GM12878 (cell line): ENCODE data around the gene RBM12. TPM values are rescaled to one million over a fixed set of nuclear protein-coding genes. Genes with fewer than 3 reads are reported as not detected.

Experiments used
- ATAC-seq: fragments of 200-7000 bp; cut with Tn5 transposase; 3 replicates; pipeline ENCODE4 v1.9.1; 2020; ENCODE audit warnings: mild to moderate bottlenecking, moderate library complexity
- BruUV-seq: library from RNA; stranded (reverse); fragments of 400-500 nt; replicated peaks from 2 replicates; lab custom pipeline; 2021; lab: Mats Ljungman, UMichigan
- CTCF ChIA-PET: fragments of 300-600 bp; sonication (Branson Sonifier 250); formaldehyde crosslinking; extraction: SDS; loops from one replicate; lab custom pipeline; 2021; ENCODE audit warnings: inconsistent platforms; lab: Yijun Ruan, JAX
- POLR2A ChIA-PET: fragments of 350-600 bp; formaldehyde crosslinking; extraction: SDS; loops from one replicate; lab custom pipeline; 2021; ENCODE audit warnings: inconsistent platforms; lab: Charles Lee
- RAD21 ChIA-PET: fragments of 300-600 bp; sonication (Branson Sonifier 250); formaldehyde crosslinking; loops from one replicate; lab custom pipeline; 2023; ENCODE audit warnings: antibody characterized with exemption; ENCODE audit not compliant: unreplicated experiment; lab: Charles Lee
- SMC1A ChIA-PET: fragments of 300-600 bp; sonication (Branson Sonifier 250); formaldehyde crosslinking; loops from one replicate; lab custom pipeline; 2023; ENCODE audit not compliant: unreplicated experiment, uncharacterized antibody; lab: Charles Lee
- DNase-seq: peaks from one replicate; pipeline ENCODE4 v3.0.0-alpha.2; 2011; ENCODE audit warnings: low read depth, low spot score
- FAIRE-seq: peaks from 3 replicates; lab custom pipeline; 2011; peaks lifted over from hg19 to GRCh38; lab: Jason Lieb, UNC
- H2AFZ ChIP-seq: 2 replicates; pipeline ENCODE4 v1.6.0; 2011; ENCODE audit warnings: low read depth, low read length, control low read depth; ENCODE audit not compliant: control insufficient read depth
- H3K27ac ChIP-seq: 2 replicates; pipeline ENCODE4 v1.5.1; 2011; ENCODE audit warnings: control low read depth; ENCODE audit not compliant: control insufficient read depth, insufficient read depth
- H3K27me3 ChIP-seq, 2 experiments: replicated peaks in 1 of 2; 2 replicates each; pipeline versions ENCODE4 v1.6.0 to v1.6.1; 2011; ENCODE audit warnings: low read length in 1 of 2; ENCODE audit not compliant: control insufficient read depth in 2 of 2, insufficient read depth in 2 of 2
- H3K36me3 ChIP-seq, 2 experiments: 2 replicates each; pipeline ENCODE4 v1.5.1; 2011; ENCODE audit warnings: low read length in 1 of 2; ENCODE audit not compliant: control insufficient read depth in 2 of 2, insufficient read depth in 2 of 2
- H3K4me1 ChIP-seq: 2 replicates; pipeline ENCODE4 v1.6.1; 2011; ENCODE audit warnings: mild to moderate bottlenecking, low read length, moderate library complexity, mixed read lengths; ENCODE audit not compliant: control insufficient read depth, insufficient read depth
- H3K4me2 ChIP-seq: 2 replicates; pipeline ENCODE4 v1.6.0; 2011; ENCODE audit warnings: control low read depth; ENCODE audit not compliant: control insufficient read depth, insufficient read depth
- H3K4me3 ChIP-seq: fragments of 200-600 bp; sonication (generic); 2 replicates; pipeline ENCODE4 v1.5.1; 2016
- H3K79me2 ChIP-seq: 2 replicates; pipeline ENCODE4 v1.6.0; 2011; ENCODE audit warnings: low read length; ENCODE audit not compliant: control insufficient read depth, insufficient read depth
- H3K9ac ChIP-seq: 2 replicates; pipeline ENCODE4 v1.8.0; 2011; ENCODE audit warnings: low read length, control low read depth, mixed read lengths; ENCODE audit not compliant: control insufficient read depth, insufficient read depth
- H3K9me3 ChIP-seq: replicated peaks from 3 replicates; pipeline ENCODE4 v1.5.1; 2011; ENCODE audit warnings: mild to moderate bottlenecking, low read length; ENCODE audit not compliant: control insufficient read depth, insufficient read depth
- H4K20me1 ChIP-seq: 2 replicates; pipeline ENCODE4 v1.6.0; 2011; ENCODE audit not compliant: control insufficient read depth, insufficient read depth
- ATF2 ChIP-seq: IDR thresholded peaks from 2 replicates; pipeline ENCODE4 v1.6.1; 2012; ENCODE audit warnings: low read length, inconsistent platforms
- ATF3 ChIP-seq: IDR thresholded peaks from 2 replicates; pipeline ENCODE4 v1.6.1; 2011; ENCODE audit warnings: low read depth, mild to moderate bottlenecking, low read length, moderate library complexity, borderline replicate concordance; ENCODE audit errors: extremely low read depth
- BHLHE40 ChIP-seq, 2 experiments: fragments of 450-650 bp in 1 of 2; IDR thresholded peaks; 2 replicates each; pipeline ENCODE4 v1.6.1; 2011 to 2017; ENCODE audit warnings: low read depth in 2 of 2, borderline replicate concordance in 1 of 2, improper control_type of control experiment in 1 of 2, low read length in 1 of 2, mild to moderate bottlenecking in 1 of 2
- MEF2A ChIP-seq: IDR thresholded peaks from 2 replicates; pipeline ENCODE4 v1.6.1; 2011; ENCODE audit warnings: low read depth, mild to moderate bottlenecking, low read length, moderate library complexity; ENCODE audit not compliant: insufficient read depth
- NR2C1 ChIP-seq: fragments of 450-650 bp; IDR thresholded peaks from 2 replicates; pipeline ENCODE4 v1.6.1; 2017; ENCODE audit warnings: antibody characterized with exemption, mild to moderate bottlenecking, moderate library complexity
- POU2F2 ChIP-seq: IDR thresholded peaks from 3 replicates; pipeline ENCODE4 v1.6.1; 2011; ENCODE audit warnings: low read depth, mild to moderate bottlenecking, low read length, borderline replicate concordance
- REST ChIP-seq: IDR thresholded peaks from 2 replicates; pipeline ENCODE4 v1.6.1; 2012; ENCODE audit warnings: mild to moderate bottlenecking, low read depth, low read length
- SMAD5 ChIP-seq: IDR thresholded peaks from 2 replicates; pipeline ENCODE4 v1.6.1; 2016; ENCODE audit warnings: antibody characterized with exemption, low read depth
- SREBF2 ChIP-seq: IDR thresholded peaks from 2 replicates; pipeline ENCODE4 v1.6.1; 2012; ENCODE audit warnings: mild to moderate bottlenecking, low read length
- SRF ChIP-seq, 2 experiments: IDR thresholded peaks; 2 replicates each; pipeline ENCODE4 v1.6.1; 2011; ENCODE audit warnings: low read depth in 2 of 2, low read length in 2 of 2, mild to moderate bottlenecking in 1 of 2, moderate library complexity in 1 of 2
- WGBS: methylation state at CpG from one replicate; pipeline ENCODE4 v1.1.6; 2016; ENCODE audit warnings: low lambda C conversion rate; ENCODE audit not compliant: insufficient replicate concordance, insufficient coverage; ENCODE audit errors: missing lambda C conversion rate; 5-methylcytosine and 5-hydroxymethylcytosine counted together
- in situ Hi-C: fragments of 300-500 bp; cut with MboI; formaldehyde crosslinking; loops from 9 replicates; pipeline ENCODE4 v1.14.3; 2018; ENCODE audit warnings: mixed read lengths
- intact Hi-C: fragments of 100-400 bp; cut with micrococcal nuclease; formaldehyde crosslinking; loops from one replicate; pipeline ENCODE4 v1.14.2; 2022; ENCODE audit not compliant: unreplicated experiment
- polyA plus RNA-seq, 11 experiments: library from polyadenylated mRNA; depleted of rRNA in 4 of 11; unstranded in 6 of 11; stranded (reverse) in 5 of 11; fragments of >200 nt; fragmentation: Nextera tagmentation in 4 of 11; fragmentation: Illumina TruSeq in 1 of 11; extraction: Ambion mirVana in 4 of 11; extraction: Trizol in 1 of 11; gene quantifications; 1 replicate in 1 of 11; 2 replicates in 10 of 11; pipeline versions ENCODE4 v1.2.1 to v1.2.3, GENCODE V29; 2011 to 2016; ENCODE audit warnings: inconsistent platforms in 2 of 11, missing spikeins in 2 of 11, low read depth in 1 of 11
- total RNA-seq, 4 experiments: library from RNA; depleted of rRNA in 3 of 4; stranded (reverse); fragments of >200 nt in 3 of 4; fragmentation: Illumina TruSeq in 1 of 4; extraction: Trizol in 1 of 4; gene quantifications; 2 replicates each; pipeline versions ENCODE4 v1.2.1 to v1.2.3, GENCODE V29; 2013 to 2021
- TF ChIP-seq, protein P1 (sequence below): fragments of 450-650 bp; conservative IDR thresholded peaks from 2 replicates; pipeline ENCODE4 v1.6.1; 2017; ENCODE audit warnings: mild to moderate bottlenecking, moderate library complexity

RBM12 gene
- total and polyA plus RNA-seq, 10 of the 15 experiments (the other 5 are each of a cell fraction or from before 2014, with no cell fraction given): 4.7 to 153 (median 58.5) TPM

DNA sequence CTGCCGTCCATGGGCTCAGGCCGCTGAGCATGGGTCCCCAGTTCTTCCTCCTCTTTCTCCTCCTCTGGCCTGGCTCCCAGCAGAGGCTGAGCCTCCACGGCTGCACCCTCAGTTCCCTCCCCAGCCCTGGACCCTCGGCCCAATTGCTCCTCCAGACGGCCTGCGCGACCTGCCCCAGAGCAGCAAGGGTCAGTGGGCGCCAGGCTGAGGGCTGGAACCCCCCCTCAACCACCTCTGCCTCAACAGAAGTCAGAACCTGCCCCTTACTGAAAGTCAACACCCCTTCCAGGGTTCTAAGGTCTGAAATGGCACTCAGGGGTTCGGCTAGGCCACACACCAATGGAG, 65.0 kb downstream of the RBM12 start:
- peaks cover 7% of the 10 kb centered on the region for H3K4me1 ChIP-seq
- H3K36me3 ChIP-seq: no peaks in the 10 kb centered on the region
- ChIA-PET CTCF (interaction anchor here (1.5 kb wide), 1 partner anchor 136 kb away, joined by 3 read pairs; no protein-coding TSS in a partner anchor), SMC1A (no interaction called here), POLR2A (interaction anchor here (0.6 kb wide), 1 partner anchor 1195 kb away, joined by 3 read pairs; no protein-coding TSS in a partner anchor), RAD21 (no interaction called here)
- H3K27ac ChIP-seq: no peak overlapping the region
- in situ Hi-C loops: no loop called here
- no peaks in the 10 kb centered on the region for H3K9me3 ChIP-seq
- H4K20me1 ChIP-seq: no peaks in the 10 kb centered on the region
- H3K79me2 ChIP-seq: no peaks in the 10 kb centered on the region
- no peak overlapping the region for H3K4me3 ChIP-seq
- ATAC-seq (no peak), FAIRE-seq (no peak), DNase-seq (no peak)
- H2AFZ ChIP-seq: no peak overlapping the region
- no peak overlapping the region for H3K9ac ChIP-seq
- intact Hi-C loops: loop anchor here (5.0 kb wide), 1 partner anchor 98 kb away; the partner anchor contains the start of genes NFS1 and ROMO1
- H3K4me2 ChIP-seq: no peak overlapping the region
- WGBS: 50% methylated on average over 9 of the region's 9 CpGs
- TF ChIP-seq SMAD5 (no peak), NR2C1 (no peak), SRF (IDR thresholded peaks at IDR 0.05; ENCODE audit: low read depth in 2 of 2, low read length in 2 of 2) (no peak), ATF2 (no peak), MEF2A (no peak), ATF3 (no peak), REST (no peak), POU2F2 (no peak), SREBF2 (no peak), BHLHE40 (IDR thresholded peaks at IDR 0.05; ENCODE audit: borderline replicate concordance in 1 of 2, low read depth in 2 of 2, low read length in 1 of 2) (no peak)
- TF ChIP-seq, protein P1, sequence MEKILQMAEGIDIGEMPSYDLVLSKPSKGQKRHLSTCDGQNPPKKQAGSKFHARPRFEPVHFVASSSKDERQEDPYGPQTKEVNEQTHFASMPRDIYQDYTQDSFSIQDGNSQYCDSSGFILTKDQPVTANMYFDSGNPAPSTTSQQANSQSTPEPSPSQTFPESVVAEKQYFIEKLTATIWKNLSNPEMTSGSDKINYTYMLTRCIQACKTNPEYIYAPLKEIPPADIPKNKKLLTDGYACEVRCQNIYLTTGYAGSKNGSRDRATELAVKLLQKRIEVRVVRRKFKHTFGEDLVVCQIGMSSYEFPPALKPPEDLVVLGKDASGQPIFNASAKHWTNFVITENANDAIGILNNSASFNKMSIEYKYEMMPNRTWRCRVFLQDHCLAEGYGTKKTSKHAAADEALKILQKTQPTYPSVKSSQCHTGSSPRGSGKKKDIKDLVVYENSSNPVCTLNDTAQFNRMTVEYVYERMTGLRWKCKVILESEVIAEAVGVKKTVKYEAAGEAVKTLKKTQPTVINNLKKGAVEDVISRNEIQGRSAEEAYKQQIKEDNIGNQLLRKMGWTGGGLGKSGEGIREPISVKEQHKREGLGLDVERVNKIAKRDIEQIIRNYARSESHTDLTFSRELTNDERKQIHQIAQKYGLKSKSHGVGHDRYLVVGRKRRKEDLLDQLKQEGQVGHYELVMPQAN: no peak
- peaks cover 9 to 11% of the 10 kb centered on the region in 2 experiments; a peak in 3 of 4 replicates for H3K27me3 ChIP-seq
- no TSS peak for BruUV-seq
